ENCODE data around the gene BMPER. TPM values are rescaled to one million over a fixed set of nuclear protein-coding genes. Genes with fewer than 3 reads are reported as not detected.

The BMPER gene
- total RNA-seq, 1 donor from 2014 or later, result 0.26 TPM

GRCh38 chr7:34137176-34137575 is 231.8 kb downstream of the BMPER start:
- DNase-seq (ENCODE audit: low read depth), result no peak
- no peaks in the 10 kb centered on the region for H3K27me3 ChIP-seq (ENCODE audit: control insufficient read depth, insufficient read depth, low read length)
- FAIRE-seq, result no peak
- TF ChIP-seq CTCF (IDR thresholded peaks at IDR 0.05; ENCODE audit: insufficient read depth, low read length, severe bottlenecking), result no peak
- no peak overlapping the region for H3K4me3 ChIP-seq (ENCODE audit: low read depth, low read length)
- H3K36me3 ChIP-seq (ENCODE audit: control insufficient read depth, insufficient read depth, low read length), result no peaks in the 10 kb centered on the region

- TF ChIP-seq CTCF (IDR thresholded peaks at IDR 0.05; ENCODE audit: insufficient read depth, low read length, severe bottlenecking), result no peak
- H3K4me3 ChIP-seq (ENCODE audit: low read depth, low read length), result no peak overlapping the region
- DNase-seq (ENCODE audit: low read depth) (no peak), FAIRE-seq (no peak)
- no peaks in the 10 kb centered on the region for H3K27me3 ChIP-seq (ENCODE audit: control insufficient read depth, insufficient read depth, low read length)
- H3K36me3 ChIP-seq (ENCODE audit: control insufficient read depth, insufficient read depth, low read length), result no peaks in the 10 kb centered on the region
Observed at GRCh38 chr7:34138483-34138882, 233.1 kb downstream of the BMPER start.

GRCh38 chr7:34139086-34139485 is 233.7 kb downstream of the BMPER start:
- H3K36me3 ChIP-seq (ENCODE audit: control insufficient read depth, insufficient read depth, low read length), result no peaks in the 10 kb centered on the region

GRCh38 chr7:34140066-34140465 is 234.7 kb downstream of the BMPER start:
- no peak for TF ChIP-seq CTCF (IDR thresholded peaks at IDR 0.05; ENCODE audit: insufficient read depth, low read length, severe bottlenecking)
- FAIRE-seq (no peak), DNase-seq (ENCODE audit: low read depth) (no peak)
- Histone ChIP-seq H3K27me3 (ENCODE audit: control insufficient read depth, insufficient read depth, low read length) (no peaks in the 10 kb centered on the region), H3K4me3 (ENCODE audit: low read depth, low read length) (no peak overlapping the region), H3K36me3 (ENCODE audit: control insufficient read depth, insufficient read depth, low read length) (no peaks in the 10 kb centered on the region)

More at GRCh38 chr7:34139086-34139485, 233.7 kb downstream of the BMPER start:
- DNase-seq (ENCODE audit: low read depth) (no peak), FAIRE-seq (no peak)
- no peak overlapping the region for H3K4me3 ChIP-seq (ENCODE audit: low read depth, low read length)
- no peak for TF ChIP-seq CTCF (IDR thresholded peaks at IDR 0.05; ENCODE audit: insufficient read depth, low read length, severe bottlenecking)
- H3K27me3 ChIP-seq (ENCODE audit: control insufficient read depth, insufficient read depth, low read length), result no peaks in the 10 kb centered on the region

- no peak for TF ChIP-seq CTCF (IDR thresholded peaks at IDR 0.05; ENCODE audit: insufficient read depth, low read length, severe bottlenecking)
- DNase-seq (ENCODE audit: low read depth) (no peak), FAIRE-seq (no peak)
- H3K4me3 ChIP-seq (ENCODE audit: low read depth, low read length), result no peak overlapping the region
- H3K27me3 ChIP-seq (ENCODE audit: control insufficient read depth, insufficient read depth, low read length), result no peaks in the 10 kb centered on the region
- H3K36me3 ChIP-seq (ENCODE audit: control insufficient read depth, insufficient read depth, low read length), result no peaks in the 10 kb centered on the region
Observed at GRCh38 chr7:34143402-34143801, 238.1 kb downstream of the BMPER start.

- FAIRE-seq, result no peak
Observed at GRCh38 chr7:34145603-34146002, 240.3 kb downstream of the BMPER start.

More at GRCh38 chr7:34145603-34146002, 240.3 kb downstream of the BMPER start:
- H3K4me3 ChIP-seq (ENCODE audit: low read depth, low read length), result no peak overlapping the region
- H3K27me3 ChIP-seq (ENCODE audit: control insufficient read depth, insufficient read depth, low read length), result no peaks in the 10 kb centered on the region
- DNase-seq (ENCODE audit: low read depth), result no peak
- TF ChIP-seq CTCF (IDR thresholded peaks at IDR 0.05; ENCODE audit: insufficient read depth, low read length, severe bottlenecking), result no peak
- H3K36me3 ChIP-seq (ENCODE audit: control insufficient read depth, insufficient read depth, low read length), result no peaks in the 10 kb centered on the region

Measured in bronchial epithelial cell (primary cell).